ENCODE results near the gene ABCB8. TPM values are rescaled to one million over a fixed set of nuclear protein-coding genes. Genes with fewer than 3 reads are reported as not detected.
"Not testable (repeated sequence)": the region's sequence is repeated elsewhere in the genome, so short reads cannot be mapped to it uniquely, and the experiment has no call there.

ABCB8 gene
- total and polyA plus RNA-seq, 2 donors (not counting 1 experiment from before 2014, with no cell fraction given): 41.4 to 69.7 TPM

- Histone ChIP-seq H3K4me1 (ENCODE audit: control insufficient read depth in 2 of 2, insufficient read depth in 2 of 2, low read length in 2 of 2) (peaks cover 22 to 49% of the 10 kb centered on the region in 2 donors), H3K9me3 (ENCODE audit: control extremely low read depth in 1 of 3, control insufficient read depth in 2 of 3, insufficient read depth in 1 of 3, low read length in 2 of 3) (peaks cover 0 to 24% (median 0%) of the 10 kb centered on the region in 3 donors), H3K27me3 (replicated peaks in 1 of 4; ENCODE audit: control extremely low read depth in 1 of 4, control insufficient read depth in 3 of 4, insufficient read depth in 4 of 4, low read length in 3 of 4) (peaks cover 0 to 12% (median 0%) of the 10 kb centered on the region in 4 experiments)
- H3K4me2 ChIP-seq (replicated peaks; ENCODE audit: low read depth, low read length, poor library complexity, severe bottlenecking); H3K4me3 Mint-ChIP-seq; H3K9ac ChIP-seq (ENCODE audit: low read length); H3K79me2 ChIP-seq (ENCODE audit: control insufficient read depth, insufficient read depth, low read length); POLR2A ChIA-PET; H3K36me3 ChIP-seq (replicated peaks in 1 of 2; ENCODE audit: control extremely low read depth in 1 of 2, control insufficient read depth in 1 of 2, extremely low read depth in 1 of 2, insufficient read depth in 2 of 2, low read length in 1 of 2); H4K20me1 ChIP-seq (ENCODE audit: control insufficient read depth, insufficient read depth, low read length, poor library complexity, severe bottlenecking); DNase-seq; H3K27me3 Mint-ChIP-seq; H3K27ac ChIP-seq (ENCODE audit: low read length in 2 of 2); H3K9me3 Mint-ChIP-seq (ENCODE audit: insufficient read depth); H2AFZ ChIP-seq (ENCODE audit: insufficient read depth, low read depth, low read length, poor library complexity, severe bottlenecking); ATAC-seq (ENCODE audit: low read depth); H3K4me3 ChIP-seq (ENCODE audit: control extremely low read depth in 1 of 5, extremely low read depth in 1 of 5, insufficient read depth in 1 of 5, low read depth in 2 of 5, low read length in 4 of 5): not testable (repeated sequence)
- Mint-ChIP-seq H3K27ac (peak overlapping the region; percentile 67), H3K4me1 (peaks cover 39% of the 10 kb centered on the region)
- intact Hi-C loops (cut with micrococcal nuclease): loop anchor here (2.0 to 5.0 kb wide), 4 partner anchors 37 to 215 kb away; partner anchors contain the start of genes ABCF2, AGAP3, CDK5 and SLC4A2
- CTCF ChIA-PET: interaction anchor here (1.2 to 3.0 kb wide), 3 partner anchors 17 to 100 kb away, joined by 3 to 9 read pairs (median 4); partner anchors contain the start of gene ABCB8
- 80% methylated on average over 10 of the region's 12 CpGs for WGBS (ENCODE audit: insufficient coverage)
These were observed 16.6 kb upstream of the ABCB8 start for GRCh38 chr7:151011616-151012015.

GRCh38 chr7:151012031-151012692 lies 16.1 kb upstream of the ABCB8 start:
- Histone ChIP-seq H3K4me1 (ENCODE audit: control insufficient read depth in 2 of 2, insufficient read depth in 2 of 2, low read length in 2 of 2) (peaks cover 22 to 49% of the 10 kb centered on the region in 2 donors), H3K36me3 (replicated peaks in 1 of 2; ENCODE audit: control extremely low read depth in 1 of 2, control insufficient read depth in 1 of 2, extremely low read depth in 1 of 2, insufficient read depth in 2 of 2, low read length in 1 of 2) (no peaks in the 10 kb centered on the region), H3K27ac (ENCODE audit: low read length in 2 of 2) (peak overlapping the region in 1 of 2 donors; percentile 67), H3K4me3 (ENCODE audit: control extremely low read depth in 1 of 5, extremely low read depth in 1 of 5, insufficient read depth in 1 of 5, low read depth in 2 of 5, low read length in 4 of 5) (no peak overlapping the region), H2AFZ (ENCODE audit: insufficient read depth, low read depth, low read length, poor library complexity, severe bottlenecking) (no peak overlapping the region), H3K4me2 (replicated peaks; ENCODE audit: low read depth, low read length, poor library complexity, severe bottlenecking) (no peak overlapping the region), H3K9me3 (ENCODE audit: control extremely low read depth in 1 of 3, control insufficient read depth in 2 of 3, insufficient read depth in 1 of 3, low read length in 2 of 3) (peaks cover 0 to 24% (median 0%) of the 10 kb centered on the region in 3 donors), H3K9ac (ENCODE audit: low read length) (no peak overlapping the region), H4K20me1 (ENCODE audit: control insufficient read depth, insufficient read depth, low read length, poor library complexity, severe bottlenecking) (no peaks in the 10 kb centered on the region), H3K27me3 (replicated peaks in 1 of 4; ENCODE audit: control extremely low read depth in 1 of 4, control insufficient read depth in 3 of 4, insufficient read depth in 4 of 4, low read length in 3 of 4) (peaks cover 0 to 12% (median 0%) of the 10 kb centered on the region in 4 experiments), H3K79me2 (ENCODE audit: control insufficient read depth, insufficient read depth, low read length) (no peaks in the 10 kb centered on the region)
- peak overlapping the region; percentile 55 for H3K4me3 Mint-ChIP-seq
- TF ChIP-seq CTCF (IDR thresholded peaks at IDR 0.05): no peak
- TF ChIP-seq EZH2 (IDR thresholded peaks at IDR 0.05; ENCODE audit: borderline replicate concordance, insufficient read depth, low read depth, low read length, poor library complexity, severe bottlenecking): no peak
- WGBS (ENCODE audit: insufficient coverage): 96% methylated on average over 5 of the region's 6 CpGs
- POLR2A ChIA-PET: no interaction called here
- H3K27me3 Mint-ChIP-seq: peaks cover 3% of the 10 kb centered on the region
- DNase-seq (no peak), ATAC-seq (ENCODE audit: low read depth) (no peak)
- H3K4me1 Mint-ChIP-seq: peaks cover 39% of the 10 kb centered on the region
- H3K27ac Mint-ChIP-seq: peak overlapping the region; percentile 67
- no peaks in the 10 kb centered on the region for H3K9me3 Mint-ChIP-seq (ENCODE audit: insufficient read depth)
- CTCF ChIA-PET: interaction anchor here (0.7 to 3.0 kb wide), 4 partner anchors 10 to 98 kb away, joined by 3 to 9 read pairs (median 4); partner anchors contain the start of gene ABCB8
- intact Hi-C loops (cut with micrococcal nuclease): loop anchor here (2.0 to 5.0 kb wide), 4 partner anchors 37 to 215 kb away; partner anchors contain the start of genes ABCF2, AGAP3, CDK5 and SLC4A2
